HEK293 (cell line): ENCODE results near the gene GALNT10.

ENCODE experiments used
- BCL11A ChIP-seq: fragments of 450-650 bp; formaldehyde crosslinking; IDR thresholded peaks from 2 replicates; pipeline ENCODE4 v1.5.1; 2016; ENCODE audit warnings: low read depth, missing biosample characterization, missing genetic modification characterization
- CTCF ChIP-seq: fragments of 450-650 bp; formaldehyde crosslinking; IDR thresholded peaks from 2 replicates; pipeline ENCODE4 v1.5.1; 2016; ENCODE audit warnings: missing biosample characterization, missing genetic modification characterization
- EGR2 ChIP-seq: fragments of 450-650 bp; formaldehyde crosslinking; IDR thresholded peaks from 2 replicates; pipeline ENCODE4 v1.5.1; 2016; ENCODE audit warnings: low read depth, missing biosample characterization, missing genetic modification characterization
- GLI2 ChIP-seq: fragments of 450-650 bp; formaldehyde crosslinking; IDR thresholded peaks from 2 replicates; pipeline ENCODE4; 2017; ENCODE audit warnings: missing biosample characterization, missing genetic modification characterization, low read depth, borderline replicate concordance
- PRDM10 ChIP-seq: fragments of 450-650 bp; formaldehyde crosslinking; IDR thresholded peaks from 2 replicates; pipeline ENCODE4 v1.5.1; 2016; ENCODE audit warnings: missing biosample characterization, missing genetic modification characterization
- YY1 ChIP-seq: fragments of 450-650 bp; formaldehyde crosslinking; IDR thresholded peaks from 2 replicates; pipeline ENCODE4 v1.5.1; 2018; ENCODE audit warnings: missing biosample characterization, missing genetic modification characterization
- ZBTB7A ChIP-seq: fragments of 450-650 bp; formaldehyde crosslinking; IDR thresholded peaks from 2 replicates; pipeline ENCODE4 v1.5.1; 2016; ENCODE audit warnings: low read depth, missing biosample characterization, missing genetic modification characterization
- ZFP3 ChIP-seq: fragments of 450-650 bp; formaldehyde crosslinking; IDR thresholded peaks from 2 replicates; pipeline ENCODE4 v1.5.1; 2016; ENCODE audit warnings: low read depth, missing biosample characterization, missing genetic modification characterization
- ZNF184 ChIP-seq: fragments of 450-650 bp; IDR thresholded peaks from 2 replicates; pipeline ENCODE4 v1.5.1; 2018; ENCODE audit warnings: missing biosample characterization, mild to moderate bottlenecking, missing genetic modification characterization
- ZNF274 ChIP-seq, 2 experiments: fragments of 200-500 bp in 1 of 2; fragments of 450-650 bp in 1 of 2; sonication (Bioruptor generic) in 1 of 2; formaldehyde crosslinking in 1 of 2; IDR thresholded peaks; 2 replicates each; pipeline versions ENCODE4 v1.5.1 to v1.6.1; 2014 to 2016; ENCODE audit warnings: borderline replicate concordance in 1 of 2, inconsistent platforms in 1 of 2, low read length in 1 of 2, missing biosample characterization in 1 of 2, missing genetic modification characterization in 1 of 2
- ZNF398 ChIP-seq: fragments of 450-650 bp; formaldehyde crosslinking; IDR thresholded peaks from 2 replicates; pipeline ENCODE4 v1.5.1; 2017; ENCODE audit warnings: missing biosample characterization, missing genetic modification characterization
- ZNF701 ChIP-seq: fragments of 450-650 bp; formaldehyde crosslinking; IDR thresholded peaks from 2 replicates; pipeline ENCODE4 v1.5.1; 2016; ENCODE audit warnings: missing biosample characterization, missing genetic modification characterization
- ZSCAN18 ChIP-seq: fragments of 450-650 bp; formaldehyde crosslinking; IDR thresholded peaks from 2 replicates; pipeline ENCODE4 v1.5.1; 2016; ENCODE audit warnings: missing biosample characterization, missing genetic modification characterization

- TF ChIP-seq ZFP3 (no peak), PRDM10 (tag by site-specific recombination) (no peak; the same call in 1 of the 2 replicates), ZNF184 (no peak), CTCF (tag by site-specific recombination) (no peak), ZNF274 (IDR thresholded peaks at IDR 0.05; ENCODE audit: low read length) (no peak), ZNF274 (tag by site-specific recombination; IDR thresholded peaks at IDR 0.05; ENCODE audit: borderline replicate concordance) (no peak), YY1 (no peak), ZNF398 (tag by site-specific recombination) (no peak), GLI2 (tag by site-specific recombination) (no peak), BCL11A (tag by site-specific recombination) (no peak), EGR2 (tag by site-specific recombination) (no peak), ZBTB7A (no peak), ZNF701 (tag by site-specific recombination) (no peak), ZSCAN18 (tag by site-specific recombination) (no peak)
These were observed 239.9 kb downstream of the GALNT10 start for GRCh38 chr5:154430466-154430865.
